WTC11 (cell line): ENCODE results near the gene LPCAT1. TPM values are rescaled to one million over a fixed set of nuclear protein-coding genes. Genes with fewer than 3 reads are reported as not detected.

Experiments used
- ATAC-seq: fragments of 200-7000 bp; cut with Tn5 transposase; 2 replicates; pipeline ENCODE4 v1.10.0; 2021; ENCODE audit warnings: mild to moderate bottlenecking, moderate library complexity
- CTCF ChIA-PET: fragments of 300-600 bp; sonication (Branson Sonifier 250); formaldehyde crosslinking; loops from one replicate; lab custom pipeline; 2021; ENCODE audit warnings: antibody characterized with exemption; lab: Charles Lee
- POLR2A ChIA-PET: fragments of 350-600 bp; sonication (Branson Sonifier 250); formaldehyde crosslinking; loops from one replicate; lab custom pipeline; 2021; ENCODE audit warnings: antibody characterized with exemption; lab: Charles Lee
- DNase-seq: peaks from one replicate; pipeline ENCODE4 v3.0.0; 2021; ENCODE audit warnings: low spot score
- H3K27ac Mint-ChIP-seq: 2 replicates; pipeline ENCODE4 v1.8.0; 2021; ENCODE audit warnings: mixed read lengths
- H3K27me3 Mint-ChIP-seq: 2 replicates; pipeline ENCODE4 v1.8.0; 2021; ENCODE audit warnings: low read depth, mild to moderate bottlenecking, moderate library complexity, mixed read lengths
- H3K36me3 Mint-ChIP-seq: 2 replicates; pipeline ENCODE4 v1.8.0; 2021; ENCODE audit warnings: mixed read lengths
- H3K4me1 Mint-ChIP-seq: 2 replicates; pipeline ENCODE4 v1.8.0; 2022; ENCODE audit warnings: mixed read lengths
- H3K4me3 Mint-ChIP-seq: 2 replicates; pipeline ENCODE4 v1.8.0; 2021; ENCODE audit warnings: mild to moderate bottlenecking, moderate library complexity, mixed read lengths
- H3K9me3 Mint-ChIP-seq: 2 replicates; pipeline ENCODE4 v1.8.0; 2021; ENCODE audit warnings: mixed read lengths
- CREB1 ChIP-seq: sonication (generic); formaldehyde crosslinking; IDR thresholded peaks from 2 replicates; pipeline ENCODE4 v1.8.0; 2023; ENCODE audit warnings: mild to moderate bottlenecking, missing genetic modification reagents
- CREM ChIP-seq: sonication (generic); formaldehyde crosslinking; IDR thresholded peaks from 2 replicates; pipeline ENCODE4 v1.8.1; 2022; ENCODE audit warnings: mild to moderate bottlenecking, missing genetic modification reagents, moderate library complexity
- ELF4 ChIP-seq: sonication (generic); formaldehyde crosslinking; IDR thresholded peaks from 2 replicates; pipeline ENCODE4 v1.8.1; 2022; ENCODE audit warnings: low read depth, mild to moderate bottlenecking, moderate library complexity, missing genetic modification reagents
- EMX1 ChIP-seq: fragments of 250-450 bp; sonication (Bioruptor Pico); IDR thresholded peaks from 2 replicates; pipeline ENCODE4 v1.8.0; 2021; ENCODE audit warnings: mild to moderate bottlenecking
- GRHL2 ChIP-seq: fragments of 250-450 bp; sonication (Bioruptor Pico); IDR thresholded peaks from 2 replicates; pipeline ENCODE4 v1.8.0; 2022; ENCODE audit warnings: mild to moderate bottlenecking, moderate library complexity; ENCODE audit not compliant: insufficient replicate concordance, severe bottlenecking
- IRF2 ChIP-seq: sonication (generic); formaldehyde crosslinking; IDR thresholded peaks from 2 replicates; pipeline ENCODE4 v1.8.0; 2022; ENCODE audit warnings: low read depth, missing genetic modification reagents, borderline replicate concordance
- JAZF1 ChIP-seq: fragments of 250-450 bp; sonication (Bioruptor Pico); IDR thresholded peaks from 2 replicates; pipeline ENCODE4 v1.9.0; 2021; ENCODE audit warnings: moderate library complexity, mild to moderate bottlenecking, inconsistent platforms
- NR1H2 ChIP-seq: sonication (generic); formaldehyde crosslinking; IDR thresholded peaks from 2 replicates; pipeline ENCODE4 v1.9.0; 2021; ENCODE audit warnings: mild to moderate bottlenecking, moderate library complexity, missing genetic modification reagents
- RELA ChIP-seq: sonication (generic); formaldehyde crosslinking; IDR thresholded peaks from 2 replicates; pipeline ENCODE4 v1.8.1; 2022; ENCODE audit warnings: missing genetic modification reagents, mild to moderate bottlenecking, borderline replicate concordance
- SMAD4 ChIP-seq: sonication (generic); formaldehyde crosslinking; IDR thresholded peaks from 2 replicates; pipeline ENCODE4 v1.8.0; 2022; ENCODE audit warnings: mild to moderate bottlenecking, missing genetic modification reagents
- SP1 ChIP-seq: sonication (generic); formaldehyde crosslinking; conservative IDR thresholded peaks from 2 replicates; pipeline ENCODE4 v1.8.1; 2022; ENCODE audit warnings: missing genetic modification reagents
- TCF7 ChIP-seq: sonication (generic); formaldehyde crosslinking; IDR thresholded peaks from 2 replicates; pipeline ENCODE4 v1.8.0; 2022; ENCODE audit warnings: mild to moderate bottlenecking, low read depth, missing genetic modification reagents, moderate library complexity
- ZNF121 ChIP-seq: sonication (generic); formaldehyde crosslinking; IDR thresholded peaks from 2 replicates; pipeline ENCODE4 v1.8.0; 2023; ENCODE audit warnings: missing genetic modification reagents
- ZNF219 ChIP-seq: sonication (generic); formaldehyde crosslinking; IDR thresholded peaks from 2 replicates; pipeline ENCODE4 v1.8.0; 2023; ENCODE audit warnings: missing genetic modification reagents, mild to moderate bottlenecking, borderline replicate concordance
- total RNA-seq: library from RNA; stranded (reverse); gene quantifications from 3 replicates; pipeline ENCODE4 v1.2.3, GENCODE V29; 2021
- TF ChIP-seq, protein P1 (sequence below): sonication (generic); formaldehyde crosslinking; IDR thresholded peaks from 2 replicates; pipeline ENCODE4 v1.8.1; 2022; ENCODE audit warnings: mild to moderate bottlenecking, moderate library complexity, missing genetic modification reagents
- TF ChIP-seq, protein P2 (sequence below): sonication (generic); formaldehyde crosslinking; IDR thresholded peaks from 2 replicates; pipeline ENCODE4 v1.8.1; 2022; ENCODE audit warnings: low read depth, mild to moderate bottlenecking, moderate library complexity, missing genetic modification reagents, borderline replicate concordance
- TF ChIP-seq, protein P3 (sequence below): sonication (generic); formaldehyde crosslinking; IDR thresholded peaks from 2 replicates; pipeline ENCODE4 v1.8.1; 2023; ENCODE audit warnings: mild to moderate bottlenecking, missing genetic modification reagents, borderline replicate concordance
- TF ChIP-seq, protein P4 (sequence below): sonication (generic); formaldehyde crosslinking; IDR thresholded peaks from 2 replicates; pipeline ENCODE4 v1.8.0; 2022; ENCODE audit warnings: mild to moderate bottlenecking, missing genetic modification reagents
- TF ChIP-seq, protein P5 (sequence below): sonication (generic); formaldehyde crosslinking; conservative IDR thresholded peaks from 2 replicates; pipeline ENCODE4 v1.8.1; 2023; ENCODE audit warnings: mild to moderate bottlenecking, low read depth, missing genetic modification reagents, moderate library complexity
- TF ChIP-seq, protein P6 (sequence below): sonication (generic); formaldehyde crosslinking; IDR thresholded peaks from 2 replicates; pipeline ENCODE4 v1.8.0; 2022; ENCODE audit warnings: mild to moderate bottlenecking, missing genetic modification reagents

LPCAT1 gene
- total RNA-seq, 1 experiment from 2014 or later, result 206 TPM

DNA sequence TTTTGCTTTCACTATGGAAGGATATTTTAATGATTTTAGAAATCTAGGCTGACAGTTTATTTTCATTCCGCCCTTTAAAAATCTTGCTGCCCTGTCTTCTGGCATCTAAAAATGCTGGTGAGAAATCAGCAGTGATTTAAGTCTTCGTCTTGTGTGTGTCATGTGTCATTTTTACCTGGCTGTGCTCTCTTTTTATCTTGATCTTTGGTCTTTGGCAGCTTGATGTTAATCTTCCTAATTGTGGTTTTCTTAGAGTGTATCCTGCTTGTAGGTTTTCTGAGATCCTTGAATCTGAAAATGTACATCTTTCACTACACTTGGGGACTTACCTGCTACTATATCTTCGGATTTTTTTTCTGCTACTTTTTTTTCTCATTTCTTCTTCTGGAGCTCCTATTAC, 11.9 kb upstream of the LPCAT1 start:
- ChIA-PET POLR2A (no interaction called here), CTCF (interaction anchor here (1.7 kb wide), 1 partner anchor 68 kb away, joined by 3 read pairs; no protein-coding TSS in a partner anchor)

DNA sequence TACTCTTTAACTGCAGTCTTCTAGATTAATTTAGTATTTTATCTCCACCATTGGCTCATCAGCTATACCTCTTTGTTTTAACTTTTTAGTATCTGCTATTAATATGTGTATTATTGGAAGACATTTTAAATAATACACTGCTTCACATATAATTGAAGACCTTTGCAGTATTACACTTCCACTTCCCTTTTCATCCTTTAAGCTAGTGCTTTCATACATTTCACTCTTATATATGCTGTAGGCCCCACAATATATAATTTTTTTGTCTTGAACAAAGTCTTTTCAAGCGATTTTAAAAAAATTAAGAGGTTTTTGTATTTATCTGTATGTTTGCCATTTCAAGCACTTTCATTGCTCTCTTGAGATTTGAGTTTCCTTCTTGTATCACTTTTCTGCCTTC, 8.6 kb upstream of the LPCAT1 start:
- H3K9me3 Mint-ChIP-seq, result peaks cover 4% of the 10 kb centered on the region; the same call in 1 of the 2 replicates
- no peak for ATAC-seq
- H3K4me3 Mint-ChIP-seq, result no peak overlapping the region
- H3K4me1 Mint-ChIP-seq, result no peaks in the 10 kb centered on the region
- no peak for DNase-seq
- TF ChIP-seq JAZF1, result no peak
- no peak for TF ChIP-seq ELF4
- TF ChIP-seq, protein P1, sequence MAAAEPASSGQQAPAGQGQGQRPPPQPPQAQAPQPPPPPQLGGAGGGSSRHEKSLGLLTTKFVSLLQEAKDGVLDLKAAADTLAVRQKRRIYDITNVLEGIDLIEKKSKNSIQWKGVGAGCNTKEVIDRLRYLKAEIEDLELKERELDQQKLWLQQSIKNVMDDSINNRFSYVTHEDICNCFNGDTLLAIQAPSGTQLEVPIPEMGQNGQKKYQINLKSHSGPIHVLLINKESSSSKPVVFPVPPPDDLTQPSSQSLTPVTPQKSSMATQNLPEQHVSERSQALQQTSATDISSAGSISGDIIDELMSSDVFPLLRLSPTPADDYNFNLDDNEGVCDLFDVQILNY (CRISPR knock-in tag), result no peak
- TF ChIP-seq SMAD4, result no peak
- TF ChIP-seq GRHL2 (CRISPR knock-in tag), result no peak
- TF ChIP-seq EMX1 (CRISPR knock-in tag), result no peak
- no peak for TF ChIP-seq CREM (CRISPR knock-in tag)
- ChIA-PET CTCF (no interaction called here), POLR2A (interaction anchor here (0.6 kb wide), 1 partner anchor 909 kb away, joined by 3 read pairs; no protein-coding TSS in a partner anchor)
- H3K27ac Mint-ChIP-seq, result no peak overlapping the region
- no peaks in the 10 kb centered on the region for H3K36me3 Mint-ChIP-seq
- H3K27me3 Mint-ChIP-seq, result no peaks in the 10 kb centered on the region

More for the DNA sequence above, 11.9 kb upstream of the LPCAT1 start:
- no peak for DNase-seq
- no peak overlapping the region for H3K27ac Mint-ChIP-seq
- no peaks in the 10 kb centered on the region for H3K9me3 Mint-ChIP-seq
- H3K27me3 Mint-ChIP-seq, result no peaks in the 10 kb centered on the region
- no peaks in the 10 kb centered on the region for H3K4me1 Mint-ChIP-seq
- H3K4me3 Mint-ChIP-seq, result no peak overlapping the region
- TF ChIP-seq, protein P2, sequence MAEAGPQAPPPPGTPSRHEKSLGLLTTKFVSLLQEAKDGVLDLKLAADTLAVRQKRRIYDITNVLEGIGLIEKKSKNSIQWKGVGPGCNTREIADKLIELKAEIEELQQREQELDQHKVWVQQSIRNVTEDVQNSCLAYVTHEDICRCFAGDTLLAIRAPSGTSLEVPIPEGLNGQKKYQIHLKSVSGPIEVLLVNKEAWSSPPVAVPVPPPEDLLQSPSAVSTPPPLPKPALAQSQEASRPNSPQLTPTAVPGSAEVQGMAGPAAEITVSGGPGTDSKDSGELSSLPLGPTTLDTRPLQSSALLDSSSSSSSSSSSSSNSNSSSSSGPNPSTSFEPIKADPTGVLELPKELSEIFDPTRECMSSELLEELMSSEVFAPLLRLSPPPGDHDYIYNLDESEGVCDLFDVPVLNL, result no peak
- TF ChIP-seq RELA (CRISPR knock-in tag), result no peak
- no peak for TF ChIP-seq ZNF121
- TF ChIP-seq CREB1 (CRISPR knock-in tag), result no peak
- TF ChIP-seq, protein P1 (CRISPR knock-in tag), result no peak
- H3K36me3 Mint-ChIP-seq, result no peaks in the 10 kb centered on the region
- no peak for ATAC-seq

DNA sequence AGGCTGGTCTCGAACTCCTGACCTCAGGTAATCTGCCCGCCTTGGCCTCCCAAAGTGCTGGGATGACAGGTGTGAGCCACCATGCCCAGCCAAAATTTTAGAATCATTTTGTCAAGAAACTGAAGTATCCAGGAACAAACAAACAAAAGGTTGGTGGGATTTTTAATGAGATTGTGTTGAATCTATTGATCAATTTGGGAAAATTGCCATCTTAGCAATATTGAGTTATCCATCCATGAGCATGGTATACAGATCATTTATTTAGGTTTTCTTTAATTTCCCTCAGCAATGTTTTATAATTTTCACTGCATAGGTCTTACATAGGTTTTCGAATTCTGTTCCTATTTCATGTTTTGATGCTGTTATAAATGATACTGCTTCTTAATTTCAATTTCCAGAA, 5.7 kb upstream of the LPCAT1 start:
- Mint-ChIP-seq H3K27me3 (no peaks in the 10 kb centered on the region; the same call in 1 of the 2 replicates), H3K9me3 (peaks cover 4% of the 10 kb centered on the region; the same call in 1 of the 2 replicates), H3K4me3 (no peak overlapping the region), H3K36me3 (no peaks in the 10 kb centered on the region), H3K4me1 (0 out of 2 replicates have a peak, but pooled peaks cover 4% of the 10 kb centered on the region), H3K27ac (no peak overlapping the region)
- ChIA-PET CTCF (no interaction called here), POLR2A (no interaction called here)
- DNase-seq (no peak), ATAC-seq (no peak)
- TF ChIP-seq NR1H2 (CRISPR knock-in tag), result no peak
- TF ChIP-seq ZNF121, result no peak
- TF ChIP-seq TCF7 (CRISPR knock-in tag), result no peak
- TF ChIP-seq, protein P3, sequence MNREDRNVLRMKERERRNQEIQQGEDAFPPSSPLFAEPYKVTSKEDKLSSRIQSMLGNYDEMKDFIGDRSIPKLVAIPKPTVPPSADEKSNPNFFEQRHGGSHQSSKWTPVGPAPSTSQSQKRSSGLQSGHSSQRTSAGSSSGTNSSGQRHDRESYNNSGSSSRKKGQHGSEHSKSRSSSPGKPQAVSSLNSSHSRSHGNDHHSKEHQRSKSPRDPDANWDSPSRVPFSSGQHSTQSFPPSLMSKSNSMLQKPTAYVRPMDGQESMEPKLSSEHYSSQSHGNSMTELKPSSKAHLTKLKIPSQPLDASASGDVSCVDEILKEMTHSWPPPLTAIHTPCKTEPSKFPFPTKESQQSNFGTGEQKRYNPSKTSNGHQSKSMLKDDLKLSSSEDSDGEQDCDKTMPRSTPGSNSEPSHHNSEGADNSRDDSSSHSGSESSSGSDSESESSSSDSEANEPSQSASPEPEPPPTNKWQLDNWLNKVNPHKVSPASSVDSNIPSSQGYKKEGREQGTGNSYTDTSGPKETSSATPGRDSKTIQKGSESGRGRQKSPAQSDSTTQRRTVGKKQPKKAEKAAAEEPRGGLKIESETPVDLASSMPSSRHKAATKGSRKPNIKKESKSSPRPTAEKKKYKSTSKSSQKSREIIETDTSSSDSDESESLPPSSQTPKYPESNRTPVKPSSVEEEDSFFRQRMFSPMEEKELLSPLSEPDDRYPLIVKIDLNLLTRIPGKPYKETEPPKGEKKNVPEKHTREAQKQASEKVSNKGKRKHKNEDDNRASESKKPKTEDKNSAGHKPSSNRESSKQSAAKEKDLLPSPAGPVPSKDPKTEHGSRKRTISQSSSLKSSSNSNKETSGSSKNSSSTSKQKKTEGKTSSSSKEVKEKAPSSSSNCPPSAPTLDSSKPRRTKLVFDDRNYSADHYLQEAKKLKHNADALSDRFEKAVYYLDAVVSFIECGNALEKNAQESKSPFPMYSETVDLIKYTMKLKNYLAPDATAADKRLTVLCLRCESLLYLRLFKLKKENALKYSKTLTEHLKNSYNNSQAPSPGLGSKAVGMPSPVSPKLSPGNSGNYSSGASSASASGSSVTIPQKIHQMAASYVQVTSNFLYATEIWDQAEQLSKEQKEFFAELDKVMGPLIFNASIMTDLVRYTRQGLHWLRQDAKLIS (CRISPR knock-in tag), result no peak
- TF ChIP-seq, protein P4, sequence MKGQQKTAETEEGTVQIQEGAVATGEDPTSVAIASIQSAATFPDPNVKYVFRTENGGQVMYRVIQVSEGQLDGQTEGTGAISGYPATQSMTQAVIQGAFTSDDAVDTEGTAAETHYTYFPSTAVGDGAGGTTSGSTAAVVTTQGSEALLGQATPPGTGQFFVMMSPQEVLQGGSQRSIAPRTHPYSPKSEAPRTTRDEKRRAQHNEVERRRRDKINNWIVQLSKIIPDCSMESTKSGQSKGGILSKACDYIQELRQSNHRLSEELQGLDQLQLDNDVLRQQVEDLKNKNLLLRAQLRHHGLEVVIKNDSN, result no peak
- TF ChIP-seq IRF2, result no peak
- no peak for TF ChIP-seq SP1 (CRISPR knock-in tag)
- TF ChIP-seq, protein P5, sequence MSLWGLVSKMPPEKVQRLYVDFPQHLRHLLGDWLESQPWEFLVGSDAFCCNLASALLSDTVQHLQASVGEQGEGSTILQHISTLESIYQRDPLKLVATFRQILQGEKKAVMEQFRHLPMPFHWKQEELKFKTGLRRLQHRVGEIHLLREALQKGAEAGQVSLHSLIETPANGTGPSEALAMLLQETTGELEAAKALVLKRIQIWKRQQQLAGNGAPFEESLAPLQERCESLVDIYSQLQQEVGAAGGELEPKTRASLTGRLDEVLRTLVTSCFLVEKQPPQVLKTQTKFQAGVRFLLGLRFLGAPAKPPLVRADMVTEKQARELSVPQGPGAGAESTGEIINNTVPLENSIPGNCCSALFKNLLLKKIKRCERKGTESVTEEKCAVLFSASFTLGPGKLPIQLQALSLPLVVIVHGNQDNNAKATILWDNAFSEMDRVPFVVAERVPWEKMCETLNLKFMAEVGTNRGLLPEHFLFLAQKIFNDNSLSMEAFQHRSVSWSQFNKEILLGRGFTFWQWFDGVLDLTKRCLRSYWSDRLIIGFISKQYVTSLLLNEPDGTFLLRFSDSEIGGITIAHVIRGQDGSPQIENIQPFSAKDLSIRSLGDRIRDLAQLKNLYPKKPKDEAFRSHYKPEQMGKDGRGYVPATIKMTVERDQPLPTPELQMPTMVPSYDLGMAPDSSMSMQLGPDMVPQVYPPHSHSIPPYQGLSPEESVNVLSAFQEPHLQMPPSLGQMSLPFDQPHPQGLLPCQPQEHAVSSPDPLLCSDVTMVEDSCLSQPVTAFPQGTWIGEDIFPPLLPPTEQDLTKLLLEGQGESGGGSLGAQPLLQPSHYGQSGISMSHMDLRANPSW (CRISPR knock-in tag), result no peak
- no peak for TF ChIP-seq ZNF219 (CRISPR knock-in tag)
- TF ChIP-seq, protein P6, sequence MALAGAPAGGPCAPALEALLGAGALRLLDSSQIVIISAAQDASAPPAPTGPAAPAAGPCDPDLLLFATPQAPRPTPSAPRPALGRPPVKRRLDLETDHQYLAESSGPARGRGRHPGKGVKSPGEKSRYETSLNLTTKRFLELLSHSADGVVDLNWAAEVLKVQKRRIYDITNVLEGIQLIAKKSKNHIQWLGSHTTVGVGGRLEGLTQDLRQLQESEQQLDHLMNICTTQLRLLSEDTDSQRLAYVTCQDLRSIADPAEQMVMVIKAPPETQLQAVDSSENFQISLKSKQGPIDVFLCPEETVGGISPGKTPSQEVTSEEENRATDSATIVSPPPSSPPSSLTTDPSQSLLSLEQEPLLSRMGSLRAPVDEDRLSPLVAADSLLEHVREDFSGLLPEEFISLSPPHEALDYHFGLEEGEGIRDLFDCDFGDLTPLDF (CRISPR knock-in tag), result no peak
